AG08395 (cell line): Measurements from ENCODE around the gene ZNF519.
"Not testable (repeated sequence)": the region's sequence is repeated elsewhere in the genome, so short reads cannot be mapped to it uniquely, and the experiment has no call there.

Source experiments
- DNase-seq: peaks from one replicate; pipeline ENCODE4 v3.0.0; 2012; ENCODE audit warnings: mixed read lengths, low spot score

The ZNF519 gene

GRCh38 chr18:14147935-14148865, 16.0 kb upstream of the ZNF519 start:
- DNase-seq: not testable (repeated sequence)

DNA sequence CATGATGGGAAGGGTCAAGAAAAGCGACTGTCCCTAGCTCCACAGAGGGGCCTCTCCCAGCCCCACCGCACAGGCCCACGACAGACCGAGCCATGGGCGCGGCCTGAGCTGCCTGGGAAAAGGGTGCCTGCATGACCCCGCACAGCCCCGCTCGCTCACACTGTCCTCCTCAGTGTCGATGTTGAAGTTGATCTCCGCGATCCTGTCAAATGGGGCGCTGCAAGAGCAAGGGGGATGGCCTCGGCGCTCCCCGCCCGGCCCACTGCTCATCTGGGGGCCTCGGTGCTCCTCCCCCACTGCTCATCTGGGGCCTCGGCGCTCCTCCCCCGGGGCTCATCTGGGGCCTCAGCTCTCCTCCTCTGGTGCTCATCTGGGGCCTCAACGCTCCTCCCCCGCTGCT, 14.5 kb upstream of the ZNF519 start:
- DNase-seq: not testable (repeated sequence)

DNA sequence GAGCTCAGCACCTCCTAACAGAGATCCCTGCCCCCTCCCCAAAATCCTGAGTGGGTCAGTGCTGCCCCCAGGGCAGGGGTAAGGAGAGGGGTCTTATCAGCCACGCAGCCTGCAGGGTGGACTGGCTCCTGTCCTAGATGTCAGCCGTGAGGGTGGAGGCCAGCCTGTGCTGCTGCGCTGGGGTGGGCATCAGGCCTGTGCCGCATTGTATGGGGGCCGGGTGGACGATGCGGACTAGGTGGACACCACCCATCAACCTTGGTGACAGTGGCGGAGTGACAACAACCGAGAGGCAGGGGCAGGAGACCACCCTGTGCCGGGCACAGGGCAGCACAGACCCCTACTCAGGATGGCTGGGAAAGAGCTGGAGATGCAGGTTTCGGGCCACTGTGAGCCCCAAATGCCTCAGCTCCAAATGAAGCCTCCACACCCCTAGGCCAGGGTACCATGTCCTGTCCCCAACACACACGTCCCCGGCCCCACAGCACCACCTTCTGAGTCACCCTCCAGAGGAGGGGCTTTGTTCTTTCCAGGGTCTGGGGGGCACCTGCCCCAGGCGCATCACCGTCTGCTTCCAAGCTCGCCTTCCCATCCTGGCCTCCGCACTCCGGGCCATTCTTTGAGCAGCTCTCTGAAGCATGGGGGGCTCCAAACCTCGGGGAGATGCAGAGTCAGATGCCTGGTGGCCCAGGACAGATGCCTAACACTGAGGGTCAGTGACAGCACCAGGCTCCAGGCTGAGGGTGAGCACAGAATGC, 13.5 kb upstream of the ZNF519 start:
- not testable (repeated sequence) for DNase-seq

DNA sequence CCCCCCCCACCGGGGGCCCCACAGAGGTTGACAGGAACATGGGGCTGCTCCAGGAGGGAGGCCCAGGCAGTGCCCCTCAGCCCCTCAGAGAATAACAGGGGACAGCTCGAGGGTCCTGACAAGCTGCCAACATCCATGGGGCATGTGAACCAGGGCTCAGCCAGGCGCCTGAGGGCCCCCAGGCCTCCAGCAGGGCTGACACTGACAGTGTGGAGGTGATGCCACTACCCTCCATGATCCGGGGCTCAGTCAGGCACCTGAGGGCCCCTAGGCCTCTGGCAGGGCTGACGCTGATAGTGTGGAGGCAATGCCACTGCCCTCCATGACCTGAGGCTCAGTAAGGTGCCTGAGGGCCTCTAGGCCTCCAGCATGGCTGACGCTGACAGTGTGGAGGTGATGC, 12.8 kb upstream of the ZNF519 start:
- not testable (repeated sequence) for DNase-seq

GRCh38 chr18:14144628-14144895, 12.3 kb upstream of the ZNF519 start:
- no peak for DNase-seq

GRCh38 chr18:14143871-14144627, 11.8 kb upstream of the ZNF519 start:
- not testable (repeated sequence) for DNase-seq

GRCh38 chr18:14143396-14143795, 11.2 kb upstream of the ZNF519 start:
- not testable (repeated sequence) for DNase-seq

DNA sequence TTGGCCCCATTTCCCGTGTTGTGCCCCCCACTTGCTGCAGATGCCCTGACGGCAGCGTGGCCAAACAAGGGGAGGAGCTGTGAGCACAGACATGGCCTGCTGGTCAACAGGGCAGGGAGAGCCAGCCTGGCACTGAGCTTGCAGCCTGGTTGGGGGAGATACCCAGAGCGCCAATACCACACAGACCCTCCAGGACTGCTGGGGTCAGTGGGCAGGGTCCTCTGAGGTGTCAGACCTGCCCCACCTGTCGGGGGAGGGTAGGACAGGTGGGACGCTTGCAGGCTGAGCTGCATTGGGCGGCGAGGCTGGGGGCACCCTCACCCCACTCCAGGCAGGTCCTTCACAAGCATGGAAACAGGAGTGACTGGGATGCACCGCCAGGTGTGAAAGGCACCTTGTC, 9.9 kb upstream of the ZNF519 start:
- DNase-seq: not testable (repeated sequence)

GRCh38 chr18:14139583-14139982, 7.3 kb upstream of the ZNF519 start:
- DNase-seq: not testable (repeated sequence)

- DNase-seq: not testable (repeated sequence)
These were observed 5.7 kb upstream of the ZNF519 start for GRCh38 chr18:14137971-14138370.

- DNase-seq: not testable (repeated sequence)
These were observed 452 bp downstream of the ZNF519 start for GRCh38 chr18:14131696-14132270.

GRCh38 chr18:14130804-14131203, 1.4 kb downstream of the ZNF519 start:
- not testable (repeated sequence) for DNase-seq

DNA sequence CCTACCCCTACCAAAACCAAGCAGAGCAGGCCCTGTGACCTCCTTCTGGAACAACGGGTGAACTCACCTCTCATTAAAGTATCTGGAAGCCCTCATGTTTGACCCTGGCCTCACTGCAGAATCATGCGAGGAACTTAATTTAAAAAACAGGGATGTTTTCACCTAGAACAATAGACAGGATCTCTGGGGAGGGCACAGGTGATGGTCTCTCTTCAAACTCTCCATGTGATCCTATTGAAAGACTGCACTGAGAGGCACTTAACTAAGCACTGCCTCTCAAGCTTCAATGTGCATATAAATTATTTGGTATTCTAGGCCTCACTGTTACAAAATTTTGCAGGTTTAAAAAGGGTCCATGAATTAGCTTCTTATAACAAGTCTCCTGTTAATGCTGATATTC, 7.5 kb downstream of the ZNF519 start:
- DNase-seq: no peak

DNA sequence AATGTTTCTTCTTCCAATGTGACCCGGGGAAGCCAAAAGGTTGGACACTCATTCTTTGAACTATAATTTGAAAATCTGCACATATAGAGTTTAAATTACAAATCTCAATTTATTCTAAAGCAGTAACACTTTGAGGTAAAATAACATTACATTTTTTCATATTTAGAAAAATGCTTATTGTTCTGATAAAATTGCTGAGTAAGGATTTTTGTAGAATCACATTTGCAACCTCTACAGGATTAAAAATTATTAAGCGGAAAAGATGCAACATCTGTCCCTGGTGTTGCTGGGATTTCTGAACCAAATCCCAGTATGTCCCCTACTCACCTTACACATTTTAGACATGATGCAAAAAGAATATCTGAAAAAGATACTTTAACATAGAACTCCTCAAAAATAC, 10.1 kb downstream of the ZNF519 start:
- no peak for DNase-seq

DNA sequence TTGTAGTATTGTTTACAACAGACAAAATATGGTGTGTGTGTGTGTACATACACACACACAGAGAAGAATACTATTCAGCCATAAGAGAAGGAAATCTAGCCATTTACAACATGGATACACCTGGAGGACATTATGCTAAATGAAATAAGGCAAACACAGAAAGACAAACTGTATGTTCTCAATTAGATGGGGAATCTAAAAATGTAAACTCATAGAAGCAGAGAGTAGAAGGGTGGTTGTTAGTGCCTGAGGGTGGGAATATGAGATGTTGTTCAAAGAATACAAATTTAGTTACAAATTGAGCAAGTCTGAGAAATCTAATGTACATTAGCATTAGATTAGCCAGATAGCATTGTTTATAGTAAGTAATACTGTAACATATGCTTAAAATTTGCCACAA, 11.3 kb downstream of the ZNF519 start:
- DNase-seq: no peak

GRCh38 chr18:14117606-14118005, 14.6 kb downstream of the ZNF519 start:
- DNase-seq: no peak

DNA sequence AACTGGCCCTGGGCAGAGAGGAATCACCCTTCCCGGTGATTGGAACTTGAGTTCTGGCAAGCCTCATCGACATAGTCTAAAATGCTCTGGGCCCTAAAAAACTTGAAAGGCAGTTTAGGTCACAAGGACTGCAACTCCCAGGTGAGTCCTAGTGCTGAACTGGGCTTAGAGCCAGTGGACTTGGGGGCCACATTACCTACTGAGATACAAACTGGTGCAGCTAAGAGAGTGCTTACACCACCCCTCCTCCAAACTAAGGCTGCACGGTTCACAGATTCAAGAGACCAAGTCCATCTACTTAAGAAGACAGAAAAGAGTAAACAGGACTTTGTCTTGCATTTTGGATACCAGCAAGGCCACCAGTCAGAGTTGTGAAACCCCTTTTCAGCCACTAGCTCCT, 25.3 kb downstream of the ZNF519 start:
- DNase-seq: no peak

DNA sequence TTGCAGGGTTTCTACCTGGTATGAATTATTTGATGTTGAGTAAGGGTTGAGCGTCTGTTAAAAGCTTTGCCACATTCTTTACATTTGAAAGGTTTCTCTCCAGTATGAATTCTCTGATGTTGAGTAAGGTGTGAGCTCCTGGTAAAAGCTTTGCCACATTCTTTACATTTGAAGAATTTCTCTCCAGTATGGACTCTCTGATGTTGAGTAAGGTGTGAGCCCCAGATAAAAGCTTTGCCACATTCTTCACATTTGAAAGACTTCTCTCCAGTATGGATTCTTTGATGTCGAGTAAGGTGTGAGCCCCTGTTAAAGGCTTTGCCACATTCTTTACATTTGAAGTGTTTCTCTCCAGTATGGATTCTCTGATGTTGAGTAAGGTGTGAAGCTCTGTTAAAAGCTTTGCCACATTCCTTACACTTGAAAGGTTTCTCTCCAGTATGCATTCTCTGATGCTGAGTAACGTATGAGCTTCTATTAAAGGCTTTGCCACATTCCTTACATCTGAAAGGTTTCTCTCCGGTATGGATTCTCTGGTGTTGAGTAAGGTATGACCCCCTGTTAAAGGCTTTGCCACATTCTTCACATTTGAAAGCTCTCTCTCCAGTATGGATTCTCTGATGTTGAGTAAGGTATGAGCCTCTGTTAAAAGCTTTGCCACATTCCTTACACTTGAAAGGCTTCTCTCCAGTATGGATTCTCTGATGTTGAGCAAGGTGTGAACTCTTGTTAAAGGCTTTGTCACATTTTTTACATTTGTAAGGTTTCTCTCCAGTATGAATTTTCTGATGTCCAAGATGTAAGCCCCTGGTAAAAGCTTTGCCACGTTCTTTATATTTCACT, 27.1 kb downstream of the ZNF519 start:
- no peak for DNase-seq

GRCh38 chr18:14104201-14104600, 28.0 kb downstream of the ZNF519 start:
- DNase-seq: no peak

DNA sequence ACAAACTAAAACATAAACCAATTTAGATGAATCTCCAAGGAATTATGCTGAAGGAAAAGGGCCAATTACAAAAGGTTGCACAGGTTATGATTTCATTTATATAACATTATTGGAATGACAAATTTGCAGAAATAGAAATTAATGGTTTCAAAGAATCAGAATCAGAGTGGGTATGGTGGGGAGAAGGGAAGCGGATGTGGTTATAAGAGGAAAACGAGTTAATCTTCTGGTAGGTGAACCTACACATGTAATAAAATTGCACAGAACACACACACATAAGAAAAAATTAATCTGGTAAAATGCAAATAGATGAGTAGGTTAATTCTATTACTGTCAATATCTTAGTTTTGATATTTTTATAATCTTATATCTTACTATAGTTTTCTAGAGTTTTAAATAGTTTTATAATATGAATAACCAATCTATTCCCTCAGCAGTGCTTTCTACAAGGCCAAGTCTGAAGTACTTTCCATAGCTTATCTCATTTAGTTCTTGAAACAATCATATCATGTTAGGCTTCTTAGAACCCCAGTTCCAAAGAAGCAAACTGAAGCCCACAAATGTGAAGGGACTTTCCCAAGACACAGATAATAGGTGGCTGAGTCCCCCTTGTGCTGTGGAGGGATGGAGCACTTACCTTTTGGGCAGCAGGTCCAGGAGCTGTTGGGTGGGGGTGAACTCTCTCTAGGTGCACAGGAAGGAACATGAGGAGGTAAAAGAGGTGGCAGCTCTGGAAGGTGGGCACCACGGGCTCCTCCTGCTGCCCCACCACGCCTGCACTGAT, 31.5 kb downstream of the ZNF519 start:
- DNase-seq: no peak
